Sigmoid colon (tissue), 4 donors: ENCODE data around the gene AP5B1.
A peak's percentile ranks its signal among the peaks of the same experiment; 100 is the strongest.

Experiments used
- POLR2A ChIP-seq, 2 donors: fragments of 450-650 bp; IDR thresholded peaks; one replicate each; pipeline ENCODE4 v1.6.1; 2016; ENCODE audit warnings: antibody characterized with exemption in 2 of 2, mild to moderate bottlenecking in 2 of 2, moderate library complexity in 2 of 2
- POLR2AphosphoS5 ChIP-seq, 4 donors: sonication (generic); formaldehyde crosslinking; IDR thresholded peaks; one replicate each; pipeline ENCODE4 v1.6.1; 2017; ENCODE audit warnings: antibody characterized with exemption in 4 of 4
- TF ChIP-seq, protein P1 (sequence below), 4 experiments: fragments of 450-650 bp in 3 of 4; fragments of 200-600 bp in 1 of 4; IDR thresholded peaks; one replicate each; pipeline ENCODE4 v1.5.1; 2016 to 2019; ENCODE audit warnings: antibody characterized with exemption in 4 of 4, mild to moderate bottlenecking in 3 of 4, moderate library complexity in 2 of 4

DNA sequence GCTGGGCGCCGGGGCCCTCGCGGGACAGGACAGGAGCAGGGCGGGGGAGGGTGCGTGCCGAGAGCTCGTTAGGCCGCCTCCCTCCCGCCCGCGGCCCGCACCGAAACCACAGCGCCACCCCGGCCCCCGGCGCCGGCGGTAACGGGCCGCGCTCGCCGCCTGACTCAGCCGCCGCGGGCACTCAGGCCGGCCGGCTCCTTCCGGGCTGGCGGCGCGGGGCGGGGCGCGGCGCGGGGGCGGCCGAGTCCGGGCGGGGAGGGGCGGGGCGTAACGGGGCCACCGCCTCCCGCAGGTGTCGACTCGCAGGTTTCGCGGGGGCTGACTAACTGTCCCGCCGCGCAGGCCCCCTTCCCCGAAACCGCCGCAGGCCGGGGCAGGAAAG lies at the start of gene AP5B1:
- TF ChIP-seq, protein P1, sequence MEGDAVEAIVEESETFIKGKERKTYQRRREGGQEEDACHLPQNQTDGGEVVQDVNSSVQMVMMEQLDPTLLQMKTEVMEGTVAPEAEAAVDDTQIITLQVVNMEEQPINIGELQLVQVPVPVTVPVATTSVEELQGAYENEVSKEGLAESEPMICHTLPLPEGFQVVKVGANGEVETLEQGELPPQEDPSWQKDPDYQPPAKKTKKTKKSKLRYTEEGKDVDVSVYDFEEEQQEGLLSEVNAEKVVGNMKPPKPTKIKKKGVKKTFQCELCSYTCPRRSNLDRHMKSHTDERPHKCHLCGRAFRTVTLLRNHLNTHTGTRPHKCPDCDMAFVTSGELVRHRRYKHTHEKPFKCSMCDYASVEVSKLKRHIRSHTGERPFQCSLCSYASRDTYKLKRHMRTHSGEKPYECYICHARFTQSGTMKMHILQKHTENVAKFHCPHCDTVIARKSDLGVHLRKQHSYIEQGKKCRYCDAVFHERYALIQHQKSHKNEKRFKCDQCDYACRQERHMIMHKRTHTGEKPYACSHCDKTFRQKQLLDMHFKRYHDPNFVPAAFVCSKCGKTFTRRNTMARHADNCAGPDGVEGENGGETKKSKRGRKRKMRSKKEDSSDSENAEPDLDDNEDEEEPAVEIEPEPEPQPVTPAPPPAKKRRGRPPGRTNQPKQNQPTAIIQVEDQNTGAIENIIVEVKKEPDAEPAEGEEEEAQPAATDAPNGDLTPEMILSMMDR (IDR thresholded peaks at IDR 0.05), result no peak
- TF ChIP-seq POLR2A (IDR thresholded peaks at IDR 0.05) (no peak), POLR2AphosphoS5 (IDR thresholded peaks at IDR 0.05) (peak in 1 of 4 donors; percentile 44)
